GM21786 (cell line): ENCODE measurements around the gene HOXB4.

Experiments used
- ATAC-seq: cut with Tn5 transposase; IDR thresholded peaks from one replicate; pipeline ENCODE4 v1.9.1; 2021; ENCODE audit not compliant: unreplicated experiment

HOXB4 gene

DNA sequence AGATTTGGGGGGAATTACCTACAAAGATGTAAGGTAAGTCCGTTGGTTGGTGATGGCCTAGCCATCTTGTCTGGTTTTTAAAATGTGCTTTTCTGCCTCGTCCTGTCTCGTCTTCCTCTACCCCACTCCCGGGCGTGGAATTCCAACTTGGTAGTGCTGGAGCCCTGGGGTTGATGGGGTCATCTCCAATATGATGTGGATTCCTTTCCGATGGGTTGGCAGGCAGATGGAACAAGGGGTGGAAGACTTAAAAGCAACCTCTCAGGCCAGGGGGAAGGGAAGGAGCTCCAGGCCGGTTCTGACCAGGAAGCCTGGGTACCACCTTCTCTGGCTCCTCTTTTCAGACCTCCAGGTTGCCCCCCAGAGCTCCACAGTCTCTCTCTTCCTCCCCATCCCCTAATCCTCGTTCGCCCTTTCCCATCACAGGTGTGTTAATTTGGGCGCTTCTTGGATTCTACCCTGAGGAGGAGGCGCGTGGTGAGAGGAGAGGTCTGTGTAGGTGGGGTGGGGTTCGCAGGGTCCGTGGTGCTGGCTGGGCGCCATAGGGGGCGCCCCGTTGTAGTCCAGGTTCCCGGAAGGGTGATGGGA, 28.1 kb downstream of the HOXB4 start:
- ATAC-seq, result no peak

DNA sequence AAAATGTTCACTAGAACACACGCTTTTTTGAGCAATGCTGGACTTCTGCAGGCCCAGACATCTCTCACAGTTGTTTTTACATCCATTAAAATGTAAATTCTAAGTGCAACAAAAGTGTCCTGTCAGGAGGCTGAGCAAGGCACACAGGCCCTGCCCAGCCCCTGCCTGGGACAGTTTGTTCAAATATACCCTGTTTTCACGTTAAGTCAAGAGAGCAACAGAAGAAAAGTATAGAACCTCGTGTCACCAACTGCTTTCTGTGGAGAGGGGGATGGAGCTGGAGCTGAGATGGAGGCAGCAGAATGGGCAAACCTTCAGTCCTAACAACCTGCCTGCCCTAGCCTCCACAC, 28.9 kb downstream of the HOXB4 start:
- no peak for ATAC-seq

DNA sequence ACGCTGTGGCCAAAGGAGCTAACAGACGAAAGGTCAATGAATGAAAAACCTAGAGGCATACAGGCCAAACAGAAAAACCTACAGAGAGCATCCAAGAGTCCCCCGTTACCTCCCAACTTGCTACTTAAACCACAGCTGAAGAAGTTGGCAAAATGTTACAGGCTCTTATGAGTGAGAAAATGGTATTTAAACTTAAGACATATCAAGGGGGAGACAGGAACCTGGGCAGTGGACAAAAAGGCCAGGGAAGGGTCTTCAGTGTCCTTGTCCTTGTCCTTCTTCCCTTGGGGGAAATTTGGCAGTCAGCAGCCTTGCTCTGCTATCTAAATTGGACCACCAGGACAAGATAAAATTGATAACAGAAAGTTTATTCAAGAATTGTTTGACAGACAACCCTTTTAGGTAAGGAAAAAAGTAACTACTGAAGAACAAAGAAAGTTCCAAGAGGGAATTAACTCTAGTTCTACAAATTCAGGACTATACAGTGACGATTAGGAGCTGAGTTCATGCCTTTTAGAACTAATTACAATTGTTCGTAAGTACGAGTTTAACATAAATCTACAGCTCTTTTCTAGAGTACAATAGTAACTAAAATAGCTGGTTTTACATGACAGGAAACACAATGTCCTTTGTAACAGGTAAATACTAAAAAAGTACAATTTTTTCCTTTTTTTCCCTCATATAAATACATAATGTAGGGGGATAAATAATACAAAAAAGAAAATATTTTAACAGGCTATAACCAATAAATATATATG, 29.4 kb downstream of the HOXB4 start:
- no peak for ATAC-seq

DNA sequence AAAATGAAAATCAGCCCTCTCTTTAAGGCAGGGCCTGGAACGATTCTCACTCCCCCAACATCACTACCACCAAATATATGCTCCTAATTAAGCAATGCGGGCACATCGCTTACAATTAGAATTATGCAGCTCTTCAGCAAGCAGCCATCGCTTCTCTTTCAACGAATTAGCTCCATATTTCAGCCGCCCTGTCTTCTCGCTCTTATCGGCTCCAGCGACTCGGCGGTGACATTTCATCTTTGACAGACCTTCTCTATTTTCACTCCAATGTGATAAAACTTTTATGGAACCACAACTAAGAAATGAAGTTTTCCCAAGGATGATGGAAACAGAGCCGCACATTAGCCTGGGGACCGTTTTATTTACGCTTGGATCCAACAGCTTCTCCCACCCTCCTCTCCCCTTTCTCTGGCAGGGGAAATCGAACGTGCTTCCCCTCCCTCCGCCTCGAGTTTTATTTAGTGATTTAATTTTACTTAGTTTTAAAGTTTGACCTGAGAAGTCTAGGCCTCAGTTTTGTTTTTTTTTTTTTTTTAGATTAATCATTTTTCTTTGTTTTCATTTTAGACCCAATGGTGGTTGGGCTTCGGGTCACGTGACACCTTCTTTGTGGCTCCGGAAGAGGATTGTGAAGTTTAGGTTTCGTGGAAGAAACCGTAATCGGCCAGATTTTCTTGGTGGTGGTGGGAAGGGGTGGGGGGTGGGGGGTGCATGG, 30.2 kb downstream of the HOXB4 start:
- no peak for ATAC-seq

DNA sequence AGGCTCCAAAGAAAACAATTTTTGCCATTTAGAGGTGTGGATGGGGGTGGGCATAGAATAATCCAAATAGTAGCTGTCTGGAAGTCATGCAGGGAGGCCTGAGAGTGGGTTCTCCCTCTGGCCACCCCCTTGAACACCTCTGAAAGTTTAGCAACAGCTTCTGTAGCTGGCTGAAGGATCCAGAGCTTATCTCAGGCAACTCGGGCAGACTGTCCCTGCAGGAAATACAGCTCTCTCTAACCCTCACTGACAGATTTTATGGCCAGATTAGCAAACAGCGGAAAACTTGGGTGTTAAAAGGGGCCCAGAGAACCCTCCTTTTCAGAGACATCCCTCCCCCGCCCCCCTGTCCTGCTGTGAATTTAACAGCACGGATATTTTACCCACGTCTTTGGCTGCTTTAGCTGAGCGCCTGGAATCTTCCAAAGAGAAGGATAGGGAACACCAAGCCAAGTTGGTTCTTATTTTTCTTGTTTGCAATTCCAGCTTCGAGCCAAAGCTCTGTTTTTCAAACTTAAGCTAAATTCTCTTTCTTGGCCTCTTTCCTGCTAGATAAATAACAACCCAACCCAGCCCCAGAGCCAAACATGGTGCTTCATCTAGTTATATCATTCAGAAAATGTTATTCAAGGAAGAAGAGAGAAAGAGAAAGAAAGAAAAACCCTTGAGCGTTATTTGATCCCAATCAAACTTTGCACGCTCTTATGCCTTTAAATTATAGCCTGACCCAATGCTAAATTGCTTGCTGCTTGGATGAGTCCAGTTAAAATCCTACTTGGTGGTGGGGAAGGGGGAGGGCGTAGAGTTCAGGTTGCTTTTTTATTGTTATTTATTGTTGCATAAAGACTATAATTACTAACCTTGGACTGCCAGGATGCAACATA, 31.0 kb downstream of the HOXB4 start:
- no peak for ATAC-seq

DNA sequence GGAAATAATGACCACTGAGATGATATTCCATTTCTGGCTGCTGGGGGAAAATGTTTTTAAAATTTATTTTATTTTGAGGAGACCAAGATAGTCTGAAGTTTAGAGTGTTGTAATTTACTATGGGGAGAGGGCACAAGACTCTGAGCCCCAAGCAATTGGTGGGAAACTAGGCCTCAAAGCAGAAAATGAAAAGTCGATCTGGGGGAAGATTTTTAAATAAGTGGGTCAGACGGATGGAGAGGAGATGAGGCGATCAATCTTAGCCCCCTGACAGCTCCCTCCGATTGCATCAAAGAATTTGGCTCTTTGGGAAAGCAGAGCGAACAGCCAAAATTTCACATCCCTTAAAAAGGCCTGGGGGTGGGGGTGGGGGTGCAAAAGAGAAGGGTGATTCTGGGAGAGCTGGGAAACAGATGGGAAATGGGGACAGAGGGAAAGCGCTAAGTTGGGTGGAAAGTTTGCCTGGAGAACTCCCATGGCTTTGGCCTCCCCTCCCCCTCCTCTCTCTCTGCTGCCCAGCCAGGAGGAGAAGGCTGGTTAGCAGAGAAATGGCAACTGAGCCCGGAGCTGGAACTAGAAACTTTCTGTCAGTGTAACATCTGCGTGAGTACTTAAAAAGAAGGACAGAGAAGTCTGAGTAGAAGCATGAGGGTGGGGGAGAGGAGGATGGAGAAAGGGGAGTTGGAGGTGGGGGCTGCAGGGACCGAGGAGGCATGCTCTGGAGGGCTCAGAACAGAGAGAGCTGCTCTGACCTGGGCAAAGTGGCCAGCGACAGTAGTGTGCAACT, 31.8 kb downstream of the HOXB4 start:
- ATAC-seq, result no peak

DNA sequence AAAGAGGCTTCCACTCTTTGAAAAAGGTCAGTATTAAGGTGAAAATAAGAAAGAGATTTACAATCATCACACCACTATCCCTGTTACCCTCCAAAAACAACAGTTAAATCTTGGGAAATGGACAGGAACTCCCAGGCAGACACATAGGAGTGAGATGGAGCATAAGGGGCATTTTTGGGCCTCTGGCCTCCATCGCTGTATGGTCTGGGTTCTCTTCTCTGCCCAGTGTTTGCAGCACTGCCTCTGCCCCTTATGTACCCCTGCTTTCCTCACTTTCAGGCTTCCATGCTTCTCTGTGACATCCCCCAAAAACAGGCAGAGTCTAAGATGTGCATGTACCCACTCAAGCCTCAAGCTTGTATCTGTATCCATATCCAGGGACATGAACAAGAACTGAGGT, 32.6 kb downstream of the HOXB4 start:
- no peak for ATAC-seq

DNA sequence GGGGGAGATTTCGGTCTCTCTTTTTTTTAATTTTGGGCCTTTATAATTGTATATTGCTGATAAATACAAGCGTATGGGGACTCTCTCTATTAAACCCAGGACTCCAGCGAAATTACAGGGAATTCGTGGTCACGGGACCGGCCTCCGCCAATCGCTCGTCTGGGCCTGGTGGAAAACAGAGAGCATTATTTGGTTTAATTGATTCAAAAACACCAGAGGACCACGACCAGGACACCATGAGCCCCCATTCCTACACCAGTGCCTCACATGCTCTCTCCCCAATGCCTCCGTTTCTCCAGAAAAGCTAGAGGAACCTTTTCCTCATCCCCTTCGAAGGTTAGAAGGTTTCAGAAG, 33.2 kb downstream of the HOXB4 start, which contains the start of gene HOXB2:
Gene HOXB2, minus strand, starts transcription at position 88 of the 354 bp plus-strand sequence. CDS start 198 bp downstream, outside the sequence.
- ATAC-seq, result no peak

DNA sequence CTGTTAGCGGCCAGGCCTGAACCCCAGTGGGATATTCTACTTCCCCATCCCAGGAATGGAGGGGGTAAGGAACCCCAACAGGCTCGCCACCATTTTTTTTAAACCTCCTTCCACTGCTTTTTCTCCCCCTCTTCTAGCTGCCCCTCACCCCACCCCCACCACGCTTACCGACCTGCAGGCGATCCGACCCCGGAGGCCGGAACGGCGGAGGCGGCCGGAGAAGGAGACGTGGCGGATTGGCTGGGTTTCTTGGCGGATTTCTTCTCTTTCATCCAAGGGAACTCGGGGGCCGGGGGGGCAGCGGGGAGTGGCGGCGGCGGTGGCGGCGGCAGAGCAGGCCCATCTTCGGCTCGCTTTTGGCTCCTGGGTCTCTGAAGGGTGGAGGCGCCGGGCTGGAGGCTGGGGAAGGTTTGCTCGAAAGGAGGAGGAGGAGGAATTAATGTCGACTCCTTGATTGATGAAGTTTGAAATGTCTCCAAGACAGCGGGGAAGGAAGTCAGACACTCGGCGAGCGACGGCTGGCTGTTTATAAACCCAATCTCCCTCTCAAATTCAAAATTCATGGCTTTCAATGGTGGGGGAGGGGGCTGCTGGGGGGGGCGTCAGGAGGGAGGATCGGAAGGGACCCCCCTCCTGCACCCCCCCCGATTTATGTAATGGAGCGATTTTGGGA, 33.7 kb downstream of the HOXB4 start:
- no peak for ATAC-seq

DNA sequence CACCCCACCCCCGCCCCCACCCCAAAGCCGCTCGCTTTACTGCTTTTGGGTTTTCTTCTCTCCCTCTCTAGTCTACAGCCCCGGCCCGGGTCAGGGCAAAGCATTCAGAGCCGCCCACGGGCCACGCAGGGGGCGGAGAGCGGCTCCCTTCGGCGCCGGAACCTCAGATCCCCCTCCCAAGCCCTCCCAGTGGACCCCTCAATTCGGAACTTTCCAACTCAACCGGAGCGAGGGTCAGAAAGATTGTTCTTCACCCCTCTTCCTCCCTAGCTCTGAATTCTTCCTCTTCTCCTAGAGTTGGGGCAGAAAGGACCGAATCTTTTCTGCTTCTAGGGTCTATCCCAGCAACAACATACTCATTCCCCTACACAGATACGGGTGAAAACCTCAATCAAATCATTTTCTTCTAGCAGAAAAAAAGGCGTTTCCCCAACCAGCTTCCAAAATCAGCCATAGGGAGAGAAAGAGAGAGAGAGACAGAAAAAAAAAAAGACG, 34.2 kb downstream of the HOXB4 start:
- no peak for ATAC-seq

DNA sequence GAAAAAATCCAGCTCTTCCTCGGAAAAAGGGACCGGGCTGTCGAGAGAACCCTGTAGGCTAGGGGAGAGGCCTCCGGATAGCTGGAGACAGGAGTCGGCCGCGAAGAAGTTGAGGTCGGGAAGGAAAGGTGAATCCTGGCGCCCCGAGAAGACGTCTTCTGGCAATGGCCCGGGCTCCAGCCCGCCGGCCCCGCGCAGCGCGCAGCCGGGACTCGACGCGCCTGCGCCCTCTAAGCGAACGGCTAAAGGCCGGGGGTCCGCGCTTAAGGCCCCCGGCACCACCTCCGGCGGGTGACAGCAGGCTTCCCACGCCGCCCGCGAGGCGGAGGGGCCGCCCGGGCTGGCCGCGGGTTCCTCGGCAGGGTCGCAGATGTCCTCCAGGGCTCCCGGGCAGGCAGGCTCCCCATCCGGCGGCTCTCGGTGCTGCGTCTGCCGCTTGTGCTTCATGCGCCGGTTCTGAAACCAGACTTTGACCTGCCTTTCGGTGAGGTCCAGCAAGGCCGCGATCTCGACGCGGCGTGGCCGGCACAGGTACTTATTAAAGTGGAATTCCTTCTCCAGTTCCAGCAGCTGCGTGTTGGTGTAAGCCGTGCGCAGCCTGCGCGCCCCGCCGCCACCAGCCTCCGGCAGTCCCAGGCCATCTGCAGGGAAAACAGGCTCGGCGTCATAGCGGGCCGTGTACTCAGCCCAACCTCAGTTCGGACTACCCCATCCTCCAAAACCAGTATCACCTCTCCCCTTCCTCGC, 34.9 kb downstream of the HOXB4 start:
- no peak for ATAC-seq

DNA sequence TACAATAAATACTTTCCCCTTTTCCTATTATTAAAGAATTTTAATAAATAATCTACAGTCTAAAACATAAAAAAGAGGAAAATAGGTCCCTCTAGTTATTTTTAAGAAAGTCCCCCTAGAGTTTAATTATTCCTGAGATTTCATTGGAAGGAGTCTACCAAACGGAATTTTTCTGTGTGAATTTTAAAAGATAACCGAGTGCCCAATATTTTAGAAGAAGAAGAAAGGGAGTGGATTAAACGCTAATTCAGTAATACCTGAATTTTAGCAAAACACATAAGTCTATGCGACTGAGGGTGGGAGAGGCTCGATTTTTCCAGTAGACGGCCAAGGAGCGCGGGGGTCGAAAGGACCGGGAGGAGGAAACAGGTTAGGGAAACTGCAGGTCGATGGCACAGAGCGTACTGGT, 35.4 kb downstream of the HOXB4 start:
- ATAC-seq, result no peak

DNA sequence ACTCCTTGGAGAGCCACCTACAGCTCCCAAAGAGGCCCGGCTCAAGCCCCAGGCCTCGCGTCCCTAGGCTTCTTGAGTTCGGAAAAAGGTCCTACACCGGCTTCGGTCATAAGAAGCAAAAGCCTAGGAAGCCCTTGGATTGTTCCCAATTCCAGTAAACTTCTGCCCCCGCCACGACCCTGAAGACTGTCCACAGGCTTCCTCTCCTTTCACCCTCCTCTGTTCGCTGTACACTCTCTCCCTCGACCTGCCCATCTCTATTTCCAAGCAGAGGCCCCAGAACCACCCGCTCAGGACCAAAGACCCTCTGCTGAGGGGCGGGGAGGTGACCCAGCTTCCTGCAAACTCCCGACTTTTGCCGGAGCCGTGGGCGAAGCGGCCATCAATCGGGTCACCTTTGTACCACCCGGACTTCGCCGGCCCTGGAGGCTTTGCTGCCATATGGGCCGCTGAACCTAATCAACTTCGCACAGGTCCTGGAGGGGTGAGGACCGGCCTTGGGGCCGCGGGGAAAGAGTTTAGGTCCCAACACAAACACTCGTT, 36.0 kb downstream of the HOXB4 start:
- no peak for ATAC-seq

DNA sequence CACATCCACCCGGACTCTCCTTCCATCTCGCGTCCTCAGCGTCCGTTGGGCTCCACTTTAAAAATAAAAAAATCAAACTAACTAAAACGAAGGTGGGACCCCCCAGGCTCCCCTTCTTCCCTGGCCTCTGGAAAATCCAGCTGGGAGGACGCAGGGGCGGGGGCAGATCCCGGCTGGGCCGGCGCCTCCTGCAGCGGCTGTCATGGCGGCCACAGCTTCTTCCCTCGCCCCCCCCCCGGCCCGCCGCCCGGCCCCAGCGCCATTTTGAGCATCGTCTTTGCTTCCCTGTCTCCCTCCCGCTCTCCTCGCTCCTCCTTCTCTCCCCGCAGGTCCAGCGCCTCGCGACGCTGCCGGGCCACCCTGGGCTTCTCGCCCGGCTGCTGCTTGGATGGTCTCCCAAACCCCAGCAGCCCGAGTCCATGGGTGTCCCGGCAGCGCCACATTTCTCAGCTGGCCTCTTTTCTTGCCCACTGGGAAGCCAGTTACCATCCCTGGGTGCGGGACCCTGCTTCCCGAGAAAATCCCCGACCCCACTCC, 36.5 kb downstream of the HOXB4 start:
- ATAC-seq, result no peak

DNA sequence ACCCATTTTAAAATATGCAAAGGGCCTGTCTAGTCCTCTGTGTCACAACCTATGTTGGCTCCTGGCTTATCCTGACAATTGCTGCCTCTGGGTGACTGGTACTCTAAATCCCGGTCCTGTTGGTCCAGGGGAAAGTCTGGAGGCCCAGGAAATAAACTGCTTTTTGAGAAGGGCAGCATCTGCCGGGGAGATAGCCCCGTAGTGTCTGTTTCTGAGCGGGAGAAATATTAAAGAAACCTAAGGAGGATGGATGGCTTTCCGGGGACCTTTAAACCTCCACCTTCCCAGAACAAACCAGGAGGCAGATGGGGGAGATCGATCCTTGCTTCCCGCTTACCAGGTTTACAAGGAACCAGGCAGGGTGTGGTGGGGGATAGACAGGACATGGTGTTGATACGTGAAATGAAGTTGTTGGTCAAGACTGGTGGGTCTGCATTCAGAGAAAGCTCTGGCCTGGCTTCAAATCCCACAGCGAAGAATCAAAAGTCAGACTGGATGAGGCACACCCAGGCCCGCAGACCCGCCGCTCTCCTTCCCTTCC, 37.0 kb downstream of the HOXB4 start:
- no peak for ATAC-seq

DNA sequence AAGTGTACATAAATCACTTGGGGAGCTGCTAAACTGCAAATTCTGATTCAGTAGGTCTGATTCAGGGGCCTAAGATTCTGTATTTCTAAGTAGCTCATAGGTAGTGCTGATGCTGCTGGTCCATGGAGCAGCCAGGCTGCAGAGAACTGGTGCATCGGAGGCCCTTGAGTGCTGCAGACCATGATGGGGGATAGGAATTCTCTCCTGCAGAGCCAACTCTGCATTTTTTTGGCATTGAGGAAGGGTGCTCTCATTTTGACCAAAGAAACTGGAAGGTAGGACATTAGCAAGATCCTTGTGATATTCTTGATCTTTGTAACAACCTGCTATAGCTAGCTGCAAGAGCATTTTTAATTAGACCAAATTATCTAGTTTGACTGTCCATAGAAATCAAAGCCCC, 37.9 kb downstream of the HOXB4 start:
- no peak for ATAC-seq

DNA sequence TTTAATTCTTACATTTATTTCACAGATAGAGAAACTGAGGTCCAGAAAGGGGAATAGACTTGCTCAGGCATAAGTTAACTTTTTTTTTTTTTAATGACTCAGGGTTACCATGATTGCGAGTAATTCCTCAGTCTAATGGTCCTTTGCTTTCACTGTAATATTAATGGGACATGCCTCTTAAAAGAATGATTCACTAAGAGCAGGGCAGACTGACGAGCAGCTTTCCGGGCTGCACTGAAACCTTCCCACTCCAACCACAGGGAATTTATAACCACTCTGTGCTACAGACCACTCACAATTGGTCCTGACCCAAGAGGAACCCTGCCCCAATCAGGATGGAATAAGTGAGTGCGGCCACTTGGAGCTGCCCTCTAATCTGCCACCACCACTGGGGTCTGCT, 39.0 kb downstream of the HOXB4 start:
- no peak for ATAC-seq

DNA sequence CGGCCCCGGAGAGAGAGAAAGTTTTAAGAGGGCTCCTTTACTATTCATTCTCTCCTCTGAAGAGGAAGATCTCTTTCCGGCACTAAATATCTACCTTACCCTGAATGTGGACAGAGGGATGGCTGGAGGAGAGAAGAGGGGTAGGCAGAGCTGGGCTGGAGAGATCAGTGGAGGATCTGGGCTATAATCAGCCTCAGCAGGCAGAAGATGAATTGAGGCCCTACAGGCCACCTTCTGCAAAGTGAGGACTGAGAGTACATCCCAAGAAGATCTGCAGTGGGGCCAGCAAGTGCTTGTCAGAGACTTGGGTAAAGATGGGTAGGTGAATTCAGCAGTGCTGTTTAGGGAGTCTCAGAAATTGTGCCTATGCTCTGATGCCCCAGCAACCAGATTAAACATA, 40.8 kb downstream of the HOXB4 start:
- ATAC-seq, result no peak
